Hematopoietic multipotent progenitor cell treated with erythropoietin and hydrocortisone succinate and interleukin-3 and kit ligand, for 6 days (in vitro differentiated cells): ENCODE measurements around the gene IFNGR1.

ENCODE experiments used
- DNase-seq: peaks from one replicate; pipeline ENCODE4 v3.0.0-alpha.2; 2015

Gene IFNGR1

DNA sequence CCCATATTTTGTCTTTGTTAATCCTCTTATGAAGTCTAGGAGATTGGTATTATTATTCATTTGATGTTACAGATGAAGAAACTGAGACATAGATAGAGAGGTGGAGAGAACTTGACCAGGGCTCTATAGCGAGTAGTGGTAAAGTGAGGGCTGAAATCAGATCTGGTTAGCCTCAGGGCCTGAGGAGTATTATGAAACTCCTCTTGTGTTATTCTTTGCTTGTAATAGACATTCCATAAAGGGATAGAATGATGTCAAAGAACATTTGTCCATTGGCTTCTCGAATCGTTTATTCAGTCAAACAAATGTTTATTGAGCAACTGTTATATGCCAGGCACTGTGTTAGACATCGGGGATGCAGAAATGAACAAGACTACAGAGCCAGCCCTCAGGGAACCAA lies 45.7 kb downstream of the IFNGR1 start, which contains the start of gene IL22RA2:
IL22RA2 (minus strand) TSS at position 144 of the 400 bp plus-strand sequence. CDS start 11,895 bp downstream, outside the sequence.
- no peak for DNase-seq

DNA sequence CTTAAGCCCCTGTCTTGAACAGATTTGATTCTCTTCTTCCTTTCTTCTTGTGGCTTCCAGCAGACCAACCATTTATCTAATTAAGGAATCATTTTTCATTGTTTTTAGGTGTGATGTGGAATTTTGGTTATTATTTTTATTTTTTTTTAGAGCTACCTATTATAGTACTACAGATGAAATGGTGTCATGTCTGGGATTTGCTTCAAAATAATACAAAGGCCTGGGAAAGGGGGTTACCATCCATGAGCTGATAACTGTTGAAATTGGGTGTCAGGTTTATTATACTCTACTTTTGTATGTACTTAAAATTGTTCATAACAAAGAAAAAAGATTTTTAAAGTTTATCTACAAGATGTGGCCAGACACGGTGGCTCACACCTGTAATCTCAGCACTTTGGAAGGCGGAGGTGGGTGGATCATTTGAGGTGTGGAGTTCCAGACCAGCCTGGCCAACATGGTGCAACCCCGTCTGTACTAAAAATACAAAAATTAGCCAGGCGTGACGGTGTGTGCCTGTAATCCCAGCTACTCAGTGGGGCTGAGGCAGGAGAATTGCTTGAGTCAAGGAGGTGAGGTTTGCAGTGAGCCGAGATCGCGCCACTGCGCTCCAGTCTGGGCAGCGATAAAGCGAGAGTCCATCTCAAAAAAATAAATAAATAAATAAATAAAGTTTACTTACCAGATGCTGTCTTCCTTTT lies 46.3 kb downstream of the IFNGR1 start:
- DNase-seq = no peak

DNA sequence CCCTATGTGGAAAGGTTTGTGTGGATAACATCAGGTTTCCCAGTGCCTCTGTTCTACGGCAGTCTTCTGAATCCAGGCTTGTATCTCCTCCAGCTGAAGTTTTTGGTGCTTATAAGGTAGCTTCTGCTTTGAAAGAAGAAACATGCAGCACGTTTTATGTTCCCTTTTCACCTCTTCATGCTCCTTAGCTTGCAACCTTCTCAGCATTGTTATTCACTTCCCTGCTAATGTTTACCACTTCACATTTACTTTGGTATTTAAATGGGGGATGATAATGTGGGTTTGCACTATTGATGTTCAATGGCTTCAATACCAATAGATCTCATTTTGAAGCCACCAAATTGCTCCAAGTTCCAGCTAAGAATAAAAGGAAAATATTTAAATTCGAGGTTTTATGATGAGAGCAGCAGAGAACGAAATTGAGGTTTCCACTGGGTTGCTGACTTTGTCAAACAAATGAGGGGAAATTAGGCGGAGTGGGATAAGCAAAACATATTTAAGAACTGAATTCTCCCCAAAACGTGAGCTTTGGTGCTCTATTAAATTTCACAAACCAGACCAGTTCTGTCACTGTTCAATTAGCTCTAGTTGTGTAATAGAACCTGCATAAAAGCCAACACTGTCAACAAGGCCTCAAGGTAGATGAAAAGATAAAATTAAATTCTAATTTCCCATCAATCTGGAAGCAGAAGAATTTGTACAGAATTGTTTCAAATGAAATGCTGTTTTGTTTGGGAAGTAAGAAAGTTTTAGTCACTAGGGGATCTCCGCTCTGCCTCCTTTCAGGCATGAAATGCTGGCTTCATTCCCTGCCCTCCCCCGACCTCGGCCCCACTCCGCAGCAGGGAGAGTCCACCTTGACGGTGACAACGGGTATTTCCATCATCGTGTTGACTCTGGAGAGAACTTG lies 47.1 kb downstream of the IFNGR1 start:
- no peak for DNase-seq

DNA sequence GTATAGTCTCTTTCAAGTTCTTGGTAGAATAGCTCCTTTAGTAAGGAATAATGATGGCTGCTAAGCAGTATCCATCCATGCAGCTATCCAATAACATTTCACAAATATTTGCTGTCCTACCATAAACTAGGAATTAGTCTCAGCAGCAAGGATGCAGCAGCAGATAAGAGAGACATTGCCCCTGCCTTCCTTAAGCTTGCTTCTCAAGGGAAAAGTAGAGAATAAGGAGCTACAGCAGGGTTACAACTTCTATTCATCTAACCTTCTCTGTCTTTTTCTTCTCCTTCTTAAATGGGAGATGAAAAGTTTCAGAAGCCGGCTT lies 48.2 kb downstream of the IFNGR1 start:
- DNase-seq = no peak

DNA sequence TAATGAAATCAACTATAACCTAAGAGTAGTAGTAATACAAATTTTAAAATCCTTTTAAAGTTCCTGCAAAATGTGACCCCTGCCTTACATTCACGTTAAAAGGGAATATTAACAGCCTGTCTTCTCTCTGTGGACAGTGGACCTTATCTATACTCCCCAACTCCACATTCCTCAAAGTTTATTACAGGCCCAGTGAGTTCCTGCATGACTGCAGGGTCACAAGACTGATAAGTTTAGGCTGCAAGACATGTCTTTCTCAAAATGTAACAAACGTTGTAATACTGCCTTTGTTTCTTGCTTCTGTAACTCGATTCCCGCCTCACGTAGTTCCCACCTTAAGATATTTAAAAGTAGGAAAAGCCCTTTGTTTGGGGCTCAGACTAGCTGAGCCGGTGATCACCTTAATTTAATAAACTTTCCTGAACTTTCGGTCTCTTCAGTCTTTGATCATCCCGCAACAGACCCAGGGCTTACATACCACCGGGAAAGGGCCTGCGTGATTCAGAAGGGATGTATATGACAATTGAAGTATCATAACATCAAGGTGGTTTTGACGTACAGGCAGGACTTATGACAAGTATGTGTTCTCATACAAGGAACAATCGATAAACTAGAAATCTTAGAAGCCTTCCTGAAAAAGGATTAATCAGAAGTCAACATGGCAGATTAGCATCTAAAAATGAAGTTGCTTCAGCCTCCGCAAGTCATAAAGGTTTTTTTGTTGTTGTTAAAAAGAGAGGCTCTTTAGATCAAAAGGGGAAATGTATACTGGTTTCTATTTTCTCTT lies 48.7 kb downstream of the IFNGR1 start:
- no peak for DNase-seq

DNA sequence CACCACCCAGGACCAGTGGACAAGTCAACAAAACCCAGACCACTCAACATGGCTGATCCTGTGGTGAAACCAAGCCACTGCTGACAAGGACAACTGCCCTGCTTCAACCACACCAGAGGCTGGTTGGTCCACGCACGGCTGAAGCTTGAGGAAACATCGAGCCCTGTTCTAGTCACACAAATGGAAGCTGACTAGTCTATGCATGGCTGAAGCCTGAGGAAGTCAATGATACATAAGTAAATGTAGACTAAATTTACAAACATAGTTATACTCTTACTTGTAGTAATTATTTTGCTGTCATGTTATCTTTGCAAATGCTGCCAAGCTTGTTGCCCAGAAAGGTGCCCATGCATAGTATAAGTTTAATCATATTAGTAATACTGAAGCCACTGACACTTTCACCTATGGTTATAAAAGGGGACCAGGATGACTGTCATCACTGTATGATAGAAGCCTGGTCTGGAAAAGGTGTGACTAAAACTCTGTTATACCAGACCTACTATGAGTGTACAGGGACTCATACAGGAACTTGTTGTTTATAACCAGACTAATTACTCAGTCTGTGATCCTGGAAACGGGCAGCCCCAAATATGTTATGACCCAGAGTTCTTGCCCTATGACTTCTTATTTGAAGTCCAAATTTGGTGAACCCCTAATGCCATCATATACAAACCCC lies 51.3 kb downstream of the IFNGR1 start:
- DNase-seq = no peak

DNA sequence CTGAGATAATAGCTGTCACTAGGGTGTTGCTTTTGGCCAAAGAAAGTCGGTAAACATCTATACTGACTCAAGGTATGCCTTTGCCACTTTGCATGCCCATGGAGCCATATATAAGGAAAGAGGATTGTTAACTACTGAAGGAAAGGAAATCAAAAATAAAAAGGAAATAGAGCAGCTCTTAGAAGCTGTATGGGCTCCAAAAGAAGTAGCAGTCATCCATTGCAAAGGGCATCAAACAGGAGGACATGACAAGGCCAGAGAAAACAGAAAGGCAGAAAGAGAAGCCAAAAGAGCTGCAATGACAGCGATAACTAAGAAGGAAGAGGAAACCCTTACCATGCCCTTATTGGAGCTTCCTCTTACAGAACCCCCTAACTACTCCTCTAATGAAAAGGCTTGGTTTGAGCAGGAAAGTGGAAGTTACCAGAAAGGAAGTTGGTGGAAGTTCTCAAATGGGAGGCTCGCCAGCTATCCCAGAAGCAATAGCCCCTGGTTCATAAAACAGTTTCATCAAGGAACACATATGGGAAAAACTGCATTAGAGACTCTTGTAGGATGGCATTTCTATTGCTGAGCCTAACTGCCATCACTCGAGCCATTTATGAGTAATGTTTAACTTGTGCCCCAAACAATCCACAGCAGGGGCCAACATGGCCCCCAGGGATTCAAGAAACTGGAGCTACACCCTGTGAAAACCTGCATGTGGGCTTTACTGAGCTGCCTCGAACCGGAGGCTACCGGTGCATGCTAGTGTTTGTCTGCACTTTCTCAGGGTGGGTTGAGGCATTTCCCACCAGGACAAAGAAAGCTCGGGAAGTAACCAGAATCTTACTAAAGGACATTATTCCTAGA lies 52.7 kb downstream of the IFNGR1 start:
- peak; percentile 23 for DNase-seq

DNA sequence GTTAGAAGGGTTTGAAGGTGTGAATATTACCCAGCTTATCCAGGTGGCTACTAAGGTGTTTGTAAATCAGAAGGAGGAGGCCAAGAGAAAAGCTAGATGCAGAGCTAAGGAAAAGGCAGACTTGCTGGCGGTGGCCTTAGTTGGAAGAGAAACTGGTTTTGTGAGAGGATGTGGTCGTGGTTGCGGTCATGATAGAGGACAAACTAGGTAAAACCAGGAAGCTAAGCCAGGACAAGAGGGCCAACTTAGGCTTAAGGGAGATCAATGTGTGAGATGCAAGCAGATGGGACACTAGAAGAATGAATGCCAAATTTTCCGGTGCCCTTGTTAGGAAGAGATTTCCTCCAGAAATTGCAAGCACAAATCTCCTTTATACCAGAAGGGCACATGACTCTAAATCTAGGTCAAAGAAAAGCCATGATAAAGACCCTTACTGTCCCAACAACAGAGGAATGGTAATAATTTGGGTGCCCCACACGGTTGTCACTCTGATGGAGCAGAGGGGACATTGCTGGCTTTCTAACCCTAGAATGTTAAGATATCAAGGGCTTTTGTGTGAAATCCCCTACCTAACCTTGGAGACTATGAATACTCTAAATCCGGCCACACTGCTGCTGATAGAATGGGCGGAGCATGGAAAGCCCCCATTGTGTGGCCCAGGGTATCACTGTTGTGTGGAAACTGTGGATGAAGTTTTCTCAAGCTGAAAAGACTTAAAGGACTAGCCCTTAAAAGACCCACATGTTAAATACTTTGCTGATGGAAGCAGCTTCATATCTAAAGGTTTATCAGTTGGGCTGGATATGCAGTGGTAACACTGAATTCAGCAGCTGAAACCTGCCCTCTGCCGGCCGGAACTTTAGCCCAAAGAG lies 53.6 kb downstream of the IFNGR1 start:
- DNase-seq = peak; percentile 30

DNA sequence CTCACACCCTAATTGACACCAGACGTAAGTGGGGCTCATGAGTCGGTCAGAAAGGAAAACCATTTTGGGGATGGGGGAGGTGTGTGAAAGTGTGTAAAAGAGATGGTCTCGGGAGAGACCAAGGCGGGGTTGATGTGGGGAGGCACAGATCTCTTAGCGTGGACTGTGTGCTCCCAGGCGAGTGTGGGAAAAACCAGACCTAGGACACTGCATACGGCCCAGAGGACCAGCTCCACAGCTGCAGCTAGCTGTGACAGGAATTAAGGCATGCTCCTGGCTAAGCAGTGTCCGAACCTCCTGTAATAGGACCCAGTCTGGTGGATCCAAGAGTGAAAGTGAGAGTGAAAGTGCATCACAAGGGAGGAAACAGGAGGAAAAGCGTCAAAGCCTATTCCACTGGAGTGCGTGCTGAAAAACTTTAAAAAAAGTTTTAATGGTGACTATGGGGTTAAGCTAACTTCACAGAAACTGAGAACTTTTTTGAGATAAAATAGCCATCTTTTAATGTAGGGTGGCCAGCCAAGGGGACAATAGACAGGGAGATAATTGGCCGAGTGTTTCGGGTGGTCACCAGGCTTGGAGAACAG lies 55.4 kb downstream of the IFNGR1 start:
- no peak for DNase-seq

DNA sequence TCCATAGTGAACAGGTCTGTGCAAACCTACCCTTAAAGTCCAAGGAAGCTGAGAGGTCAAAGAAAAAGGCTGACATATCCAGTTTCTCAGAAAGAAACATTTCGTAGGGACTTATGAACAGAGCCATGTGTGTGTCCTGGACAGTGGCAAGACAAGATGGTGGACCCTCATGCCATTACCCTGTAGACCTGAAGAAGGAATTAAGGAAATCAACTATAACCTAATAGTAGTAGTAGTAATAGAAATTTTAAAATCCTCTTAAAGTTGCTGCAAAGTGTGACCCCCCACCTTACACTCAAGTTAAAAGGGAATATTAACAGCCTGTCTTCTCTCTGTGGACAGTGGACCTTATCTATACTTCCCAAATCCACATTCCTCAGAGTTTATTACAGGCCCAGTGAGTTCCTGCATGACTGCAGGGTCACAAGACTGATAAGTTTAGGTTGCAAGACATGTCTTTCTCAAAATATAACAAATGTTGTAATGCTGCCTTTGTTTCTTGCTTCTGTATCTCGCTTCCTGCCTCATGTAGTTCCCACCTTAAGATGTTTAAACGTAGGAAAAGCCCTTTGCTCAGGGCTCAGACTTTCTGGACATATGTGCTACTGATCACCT lies 56.4 kb downstream of the IFNGR1 start:
- no peak for DNase-seq

DNA sequence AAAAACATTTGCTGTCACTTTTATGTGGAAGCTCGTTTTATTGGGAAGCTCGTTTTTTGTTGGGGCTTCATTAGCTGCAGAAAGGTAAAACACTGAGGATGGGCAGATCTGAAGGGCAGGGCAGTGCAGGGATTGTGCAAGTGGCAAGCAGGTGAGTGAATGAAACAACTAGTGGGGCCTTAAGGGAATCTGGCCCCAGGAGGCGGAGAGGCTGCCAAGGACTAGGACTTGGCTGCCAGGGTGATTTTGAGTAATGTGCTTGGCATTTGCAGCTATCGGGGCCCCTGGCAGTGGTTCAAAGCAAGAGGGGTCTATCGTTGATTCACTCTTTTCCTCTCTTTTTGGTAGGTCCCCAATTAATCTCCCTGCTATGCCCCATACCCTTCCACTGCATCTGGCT lies 57.2 kb downstream of the IFNGR1 start:
- DNase-seq = no peak

DNA sequence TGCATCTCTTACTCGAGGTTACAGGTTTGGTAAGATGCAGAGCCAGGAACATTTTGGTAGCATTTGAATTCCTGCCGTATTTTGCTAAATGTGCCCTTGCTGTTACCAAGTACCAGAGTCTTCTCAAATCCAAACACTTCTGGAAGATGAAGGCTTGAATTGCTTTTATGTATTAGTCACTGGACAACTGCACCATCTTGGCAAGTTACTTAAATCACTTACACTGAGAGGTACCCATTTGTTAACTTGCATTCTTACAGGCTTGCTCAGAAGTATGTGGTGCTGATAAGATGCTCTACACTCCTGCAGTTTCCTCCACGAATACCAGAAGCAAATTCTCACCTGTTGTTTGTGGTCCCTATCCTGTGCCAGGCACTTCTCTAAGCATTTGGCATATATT lies 58.4 kb downstream of the IFNGR1 start:
- no peak for DNase-seq

DNA sequence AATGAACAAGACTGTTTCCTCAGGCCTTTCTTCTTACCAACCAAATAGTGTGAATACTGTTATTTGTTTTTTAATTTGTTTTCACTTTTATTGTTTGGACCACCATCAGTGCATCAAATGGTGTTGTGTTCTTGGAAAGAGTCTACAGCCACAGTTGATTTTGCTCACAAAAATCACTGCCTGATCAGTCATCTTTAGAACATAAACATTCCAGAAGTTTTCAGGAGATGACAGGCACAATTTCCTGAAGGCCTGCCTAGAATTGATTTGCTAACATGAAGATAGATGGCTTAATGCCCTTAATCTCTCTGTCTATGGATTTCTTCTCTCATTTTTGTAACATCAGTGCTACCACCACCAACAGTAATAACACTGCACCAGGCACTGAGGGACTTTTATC lies 59.3 kb downstream of the IFNGR1 start:
- no peak for DNase-seq

DNA sequence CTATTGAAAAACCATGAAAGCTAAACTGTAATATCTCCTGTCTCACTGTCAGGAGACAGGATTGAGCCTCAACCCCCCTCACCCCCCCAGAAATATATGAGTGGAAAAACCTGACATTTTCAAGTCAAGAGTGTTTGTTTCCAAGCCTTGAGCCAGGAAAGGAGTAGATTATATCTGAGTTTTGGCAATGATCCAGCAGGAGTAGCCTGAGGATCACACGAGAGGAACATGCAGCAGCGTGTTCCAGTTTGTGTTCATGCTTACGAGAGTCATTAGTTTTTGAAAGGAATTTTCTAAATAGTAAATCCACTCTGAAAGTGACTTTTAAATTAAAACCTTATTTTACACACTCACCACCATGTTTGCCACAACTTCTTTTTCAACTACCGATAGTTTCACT lies 61.6 kb downstream of the IFNGR1 start:
- no peak for DNase-seq

DNA sequence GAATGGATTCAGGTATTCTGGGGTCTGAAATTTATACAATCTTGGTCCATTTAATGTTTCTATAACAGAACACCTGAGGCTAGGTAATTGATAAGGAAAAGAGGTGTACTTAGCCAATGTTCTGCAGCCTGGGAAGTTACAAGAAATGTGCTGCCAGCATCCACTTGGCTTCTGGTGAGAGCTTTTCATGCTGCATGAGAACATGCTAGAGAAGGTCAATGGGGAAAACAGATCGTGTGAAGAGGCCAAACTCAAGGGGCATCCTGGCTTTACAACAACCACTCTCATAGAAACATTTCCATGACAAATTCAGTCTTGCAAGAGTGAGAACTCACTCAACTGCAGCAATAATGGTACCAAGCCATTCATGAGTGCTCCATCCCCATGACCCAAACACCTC lies 62.5 kb downstream of the IFNGR1 start:
- no peak for DNase-seq

DNA sequence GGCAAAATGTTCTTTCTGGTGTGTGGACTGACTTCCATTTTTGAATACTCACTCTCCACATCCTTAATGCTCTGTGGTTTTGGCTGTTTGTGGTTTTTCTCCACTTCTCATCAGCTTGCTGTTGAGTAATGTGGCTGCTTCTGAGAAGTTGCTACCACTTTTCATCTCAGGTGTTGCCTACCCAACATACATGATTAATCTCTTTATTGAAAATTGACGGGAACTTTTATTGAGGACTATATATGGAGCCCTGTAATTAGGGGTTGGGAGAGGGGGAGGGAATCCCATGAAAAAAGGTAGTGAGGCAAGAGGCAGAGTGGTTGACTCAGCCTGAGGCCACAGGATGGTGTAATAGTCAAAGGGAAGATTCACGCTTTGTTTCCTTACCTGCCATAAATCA lies 63.4 kb downstream of the IFNGR1 start:
- DNase-seq = peak; percentile 76

DNA sequence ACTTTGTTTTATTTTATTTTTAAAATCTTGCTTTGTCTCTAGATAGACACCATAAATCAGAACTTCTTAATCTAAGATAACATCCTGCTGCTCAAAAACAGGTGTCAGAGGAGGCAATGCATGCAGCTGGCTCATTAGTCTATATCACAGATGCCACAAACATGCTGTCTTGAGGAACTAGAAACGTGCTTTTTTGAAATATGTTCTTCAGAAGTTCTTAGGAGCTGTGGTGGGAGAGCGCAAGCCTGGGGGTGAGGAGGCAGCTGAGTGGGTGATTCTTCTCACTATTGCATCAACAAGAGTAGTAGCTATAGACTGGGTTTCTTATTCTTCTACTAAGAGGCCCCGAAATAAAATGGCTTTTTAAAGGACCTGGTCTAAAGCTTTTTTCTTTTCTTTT lies 69.1 kb downstream of the IFNGR1 start:
- DNase-seq = peak; percentile 16

DNA sequence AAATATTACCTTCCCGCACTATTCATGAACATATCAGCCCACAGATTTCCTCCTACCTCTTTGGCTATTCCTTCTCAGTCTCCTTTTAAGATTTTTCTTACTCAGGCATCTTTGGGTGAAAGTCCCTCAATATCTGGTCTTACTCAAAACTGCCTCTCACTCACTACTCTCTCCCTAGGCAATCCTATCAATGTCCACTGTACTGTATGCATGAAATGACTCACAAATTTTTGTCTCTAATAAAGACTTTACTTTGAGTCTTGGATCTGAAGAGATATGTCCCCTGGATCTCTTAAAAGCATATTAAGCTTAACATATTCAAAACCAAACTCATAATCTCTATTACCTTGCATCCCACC lies 70.2 kb downstream of the IFNGR1 start:
- no peak for DNase-seq

DNA sequence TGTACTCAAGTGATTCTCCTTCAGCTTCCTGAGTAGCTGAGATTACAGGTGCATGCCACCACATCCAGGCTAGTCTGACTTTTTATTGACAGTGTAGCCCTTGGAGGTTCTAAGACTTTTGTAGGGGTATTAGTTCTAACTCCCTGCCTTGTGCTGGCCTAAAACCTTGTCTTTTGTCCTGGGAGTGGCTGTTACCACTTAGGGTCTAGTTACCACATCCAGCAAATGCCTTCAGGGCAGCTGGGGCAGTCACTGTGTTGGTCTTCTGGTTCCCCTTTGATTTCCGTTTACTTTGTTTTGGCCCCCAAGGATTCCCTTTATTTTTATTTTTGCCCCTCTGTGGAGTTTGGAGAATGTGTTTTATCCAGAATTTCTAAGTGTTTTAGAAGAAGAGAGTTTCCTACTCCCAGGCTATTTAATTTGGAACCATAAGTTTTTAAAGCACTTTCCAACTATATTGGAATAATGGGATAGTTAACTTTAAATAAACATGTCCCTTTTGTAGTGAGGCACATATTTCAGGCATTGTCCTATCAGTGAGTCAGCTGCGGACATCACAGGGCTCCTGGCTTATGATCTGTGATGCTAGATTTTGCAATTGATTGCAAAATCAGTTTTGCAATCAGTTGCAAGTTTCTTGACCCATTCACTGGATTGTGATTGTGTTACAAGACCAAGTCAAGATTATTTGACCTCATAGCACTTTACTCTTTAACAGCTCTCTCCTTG lies 70.7 kb downstream of the IFNGR1 start:
- peak; percentile 54 for DNase-seq
